ENCODE data around the gene TBX5. TPM values are rescaled to one million over a fixed set of nuclear protein-coding genes. Genes with fewer than 3 reads are reported as not detected.

TBX5 gene
- total and polyA plus RNA-seq, 2 donors (not counting 1 experiment from before 2014, with no cell fraction given), result not detected

GRCh38 chr12:114318984-114319383 lies 87.0 kb downstream of the TBX5 start:
- Histone ChIP-seq H3K36me3 (replicated peaks in 1 of 2; ENCODE audit: control extremely low read depth in 1 of 2, control insufficient read depth in 1 of 2, extremely low read depth in 1 of 2, insufficient read depth in 2 of 2, low read length in 1 of 2) (no peaks in the 10 kb centered on the region), H3K4me3 (ENCODE audit: control extremely low read depth in 1 of 5, extremely low read depth in 1 of 5, insufficient read depth in 1 of 5, low read depth in 2 of 5, low read length in 4 of 5) (no peak overlapping the region), H3K4me1 (ENCODE audit: control insufficient read depth in 2 of 2, insufficient read depth in 2 of 2, low read length in 2 of 2) (no peaks in the 10 kb centered on the region), H2AFZ (ENCODE audit: insufficient read depth, low read depth, low read length, poor library complexity, severe bottlenecking) (no peak overlapping the region), H3K9me3 (ENCODE audit: control extremely low read depth in 1 of 3, control insufficient read depth in 2 of 3, insufficient read depth in 1 of 3, low read length in 2 of 3) (peaks cover 0 to 11% (median 0%) of the 10 kb centered on the region in 3 donors), H3K27me3 (replicated peaks in 1 of 4; ENCODE audit: control extremely low read depth in 1 of 4, control insufficient read depth in 3 of 4, insufficient read depth in 4 of 4, low read length in 3 of 4) (no peaks in the 10 kb centered on the region), H3K9ac (ENCODE audit: low read length) (no peak overlapping the region), H3K27ac (ENCODE audit: low read length in 2 of 2) (no peak overlapping the region), H3K4me2 (replicated peaks; ENCODE audit: low read depth, low read length, poor library complexity, severe bottlenecking) (no peak overlapping the region), H3K79me2 (ENCODE audit: control insufficient read depth, insufficient read depth, low read length) (no peaks in the 10 kb centered on the region), H4K20me1 (ENCODE audit: control insufficient read depth, insufficient read depth, low read length, poor library complexity, severe bottlenecking) (no peaks in the 10 kb centered on the region)
- DNase-seq (no peak), ATAC-seq (ENCODE audit: low read depth) (no peak)
- Mint-ChIP-seq H3K27me3 (peaks cover 4% of the 10 kb centered on the region), H3K4me1 (no peaks in the 10 kb centered on the region), H3K4me3 (no peak overlapping the region), H3K27ac (no peak overlapping the region), H3K9me3 (ENCODE audit: insufficient read depth) (peaks cover 3% of the 10 kb centered on the region)
- ChIA-PET POLR2A (no interaction called here), CTCF (no interaction called here)
- WGBS (ENCODE audit: insufficient coverage), result no CpG with 5 or more reads among the region's 2 CpGs
- intact Hi-C loops (cut with micrococcal nuclease), result no loop called here
- no peak for TF ChIP-seq EZH2 (IDR thresholded peaks at IDR 0.05; ENCODE audit: borderline replicate concordance, insufficient read depth, low read depth, low read length, poor library complexity, severe bottlenecking)
- no peak for TF ChIP-seq CTCF (IDR thresholded peaks at IDR 0.05)

GRCh38 chr12:114316076-114316475 lies 89.9 kb downstream of the TBX5 start:
- Histone ChIP-seq H3K9me3 (ENCODE audit: control extremely low read depth in 1 of 3, control insufficient read depth in 2 of 3, insufficient read depth in 1 of 3, low read length in 2 of 3) (peaks cover 0 to 7% (median 0%) of the 10 kb centered on the region in 3 donors), H3K4me3 (ENCODE audit: control extremely low read depth in 1 of 5, extremely low read depth in 1 of 5, insufficient read depth in 1 of 5, low read depth in 2 of 5, low read length in 4 of 5) (no peak overlapping the region), H3K4me1 (ENCODE audit: control insufficient read depth in 2 of 2, insufficient read depth in 2 of 2, low read length in 2 of 2) (no peaks in the 10 kb centered on the region), H2AFZ (ENCODE audit: insufficient read depth, low read depth, low read length, poor library complexity, severe bottlenecking) (no peak overlapping the region), H3K27ac (ENCODE audit: low read length in 2 of 2) (no peak overlapping the region), H3K79me2 (ENCODE audit: control insufficient read depth, insufficient read depth, low read length) (no peaks in the 10 kb centered on the region), H3K36me3 (replicated peaks in 1 of 2; ENCODE audit: control extremely low read depth in 1 of 2, control insufficient read depth in 1 of 2, extremely low read depth in 1 of 2, insufficient read depth in 2 of 2, low read length in 1 of 2) (no peaks in the 10 kb centered on the region), H3K9ac (ENCODE audit: low read length) (no peak overlapping the region), H3K4me2 (replicated peaks; ENCODE audit: low read depth, low read length, poor library complexity, severe bottlenecking) (no peak overlapping the region), H3K27me3 (replicated peaks in 1 of 4; ENCODE audit: control extremely low read depth in 1 of 4, control insufficient read depth in 3 of 4, insufficient read depth in 4 of 4, low read length in 3 of 4) (no peaks in the 10 kb centered on the region), H4K20me1 (ENCODE audit: control insufficient read depth, insufficient read depth, low read length, poor library complexity, severe bottlenecking) (no peaks in the 10 kb centered on the region)
- peaks cover 4% of the 10 kb centered on the region for H3K27me3 Mint-ChIP-seq
- peaks cover 3% of the 10 kb centered on the region for H3K9me3 Mint-ChIP-seq (ENCODE audit: insufficient read depth)
- intact Hi-C loops (cut with micrococcal nuclease), result no loop called here
- POLR2A ChIA-PET, result no interaction called here
- 54% methylated on average over 5 of the region's 5 CpGs for WGBS (ENCODE audit: insufficient coverage)
- no peak overlapping the region for H3K27ac Mint-ChIP-seq
- no peak overlapping the region for H3K4me3 Mint-ChIP-seq
- no peak for ATAC-seq (ENCODE audit: low read depth)
- DNase-seq, result no peak
- CTCF ChIA-PET, result no interaction called here
- H3K4me1 Mint-ChIP-seq, result no peaks in the 10 kb centered on the region
- TF ChIP-seq CTCF (IDR thresholded peaks at IDR 0.05) (no peak), EZH2 (IDR thresholded peaks at IDR 0.05; ENCODE audit: borderline replicate concordance, insufficient read depth, low read depth, low read length, poor library complexity, severe bottlenecking) (no peak)

All from B cell (primary cell).